ENCODE measurements around the gene CRY1.
A peak's percentile ranks its signal among the peaks of the same experiment; 100 is the strongest.
"Not testable (repeated sequence)": the region's sequence is repeated elsewhere in the genome, so short reads cannot be mapped to it uniquely, and the experiment has no call there.

Gene CRY1

DNA sequence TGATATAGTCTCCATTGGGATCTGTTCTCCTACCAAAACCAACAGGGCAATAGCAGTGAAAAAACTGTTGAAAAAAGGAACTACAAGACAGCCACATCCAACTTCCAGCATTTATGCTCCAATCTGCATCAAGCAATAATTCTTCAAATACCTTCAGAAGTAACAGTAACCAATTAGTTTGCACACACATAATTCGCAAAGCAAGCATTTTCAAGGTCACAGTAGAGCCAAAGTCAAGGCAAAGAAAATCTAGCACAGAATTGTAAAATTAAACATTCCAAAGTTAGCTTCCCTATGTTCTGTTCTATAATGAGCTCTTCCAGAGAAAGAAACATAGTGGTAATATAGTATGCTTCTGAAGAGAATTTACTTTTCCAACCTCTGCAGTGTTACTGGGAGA, 95.4 kb downstream of the CRY1 start:
- no peaks in the 10 kb centered on the region; the same call in 1 of the 2 replicates for H3K27me3 ChIP-seq (replicated peaks; ENCODE audit: control insufficient read depth, insufficient read depth, low read length)
- DNase-seq (ENCODE audit: extremely low read depth, insufficient read length) = no peak
- no peak for TF ChIP-seq CTCF (IDR thresholded peaks at IDR 0.05; ENCODE audit: insufficient read depth, low read length, poor library complexity, severe bottlenecking)
- no peaks in the 10 kb centered on the region for H3K36me3 ChIP-seq (ENCODE audit: control insufficient read depth, insufficient read depth, low read length)
- no peak overlapping the region for H3K4me3 ChIP-seq (replicated peaks; ENCODE audit: low read depth, low read length)

DNA sequence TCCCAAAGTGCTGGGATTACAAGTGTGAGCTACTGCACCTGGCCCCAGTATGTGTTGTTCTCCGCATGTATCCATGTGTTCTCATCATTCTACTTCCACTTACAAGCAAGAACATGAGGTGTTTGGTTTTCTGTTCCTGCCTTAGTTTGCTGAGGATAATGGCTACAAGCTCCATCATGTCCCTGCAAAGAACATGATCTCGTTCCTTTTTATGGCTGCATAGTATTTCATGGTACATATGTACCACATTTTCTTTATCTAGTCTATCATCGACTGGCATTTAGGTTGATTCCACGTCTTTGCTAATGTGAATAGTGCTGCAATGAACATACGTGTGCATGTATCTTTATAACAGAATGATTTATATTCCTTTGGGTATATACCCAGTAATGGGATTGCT, 97.2 kb downstream of the CRY1 start:
- not testable (repeated sequence) for H3K4me3 ChIP-seq (replicated peaks; ENCODE audit: low read depth, low read length); H3K27me3 ChIP-seq (replicated peaks; ENCODE audit: control insufficient read depth, insufficient read depth, low read length); H3K36me3 ChIP-seq (ENCODE audit: control insufficient read depth, insufficient read depth, low read length); DNase-seq (ENCODE audit: extremely low read depth, insufficient read length)

- H3K36me3 ChIP-seq (ENCODE audit: control insufficient read depth, insufficient read depth, low read length) = no peaks in the 10 kb centered on the region
- TF ChIP-seq CTCF (IDR thresholded peaks at IDR 0.05; ENCODE audit: insufficient read depth, low read length, poor library complexity, severe bottlenecking) = no peak
- no peak overlapping the region for H3K4me3 ChIP-seq (replicated peaks; ENCODE audit: low read depth, low read length)
- H3K27me3 ChIP-seq (replicated peaks; ENCODE audit: control insufficient read depth, insufficient read depth, low read length) = no peaks in the 10 kb centered on the region; the same call in 1 of the 2 replicates
- no peak for DNase-seq (ENCODE audit: extremely low read depth, insufficient read length)
Measured at GRCh38 chr12:106994579-106995220, 98.6 kb downstream of the CRY1 start.

GRCh38 chr12:106987846-106988245, 105.5 kb downstream of the CRY1 start:
- no peak for TF ChIP-seq CTCF (IDR thresholded peaks at IDR 0.05; ENCODE audit: insufficient read depth, low read length, poor library complexity, severe bottlenecking)
- Histone ChIP-seq H3K4me3 (replicated peaks; ENCODE audit: low read depth, low read length) (no peak overlapping the region), H3K36me3 (ENCODE audit: control insufficient read depth, insufficient read depth, low read length) (no peaks in the 10 kb centered on the region), H3K27me3 (replicated peaks; ENCODE audit: control insufficient read depth, insufficient read depth, low read length) (no peaks in the 10 kb centered on the region)
- DNase-seq (ENCODE audit: extremely low read depth, insufficient read length) = no peak

- TF ChIP-seq CTCF (IDR thresholded peaks at IDR 0.05; ENCODE audit: insufficient read depth, low read length, poor library complexity, severe bottlenecking) = no peak
- DNase-seq (ENCODE audit: extremely low read depth, insufficient read length) = peak; percentile 90
- Histone ChIP-seq H3K36me3 (ENCODE audit: control insufficient read depth, insufficient read depth, low read length) (no peaks in the 10 kb centered on the region), H3K27me3 (replicated peaks; ENCODE audit: control insufficient read depth, insufficient read depth, low read length) (no peaks in the 10 kb centered on the region), H3K4me3 (replicated peaks; ENCODE audit: low read depth, low read length) (peak within 1 kb of the TSS; percentile 84)
Measured at GRCh38 chr12:106986625-106987389, 106.5 kb downstream of the CRY1 start, which contains the start of gene MTERF2. Gene MTERF2, minus strand, starts transcription at chr12:106987146. Its CDS starts 8,432 bp downstream, at chr12:106978714.

DNA sequence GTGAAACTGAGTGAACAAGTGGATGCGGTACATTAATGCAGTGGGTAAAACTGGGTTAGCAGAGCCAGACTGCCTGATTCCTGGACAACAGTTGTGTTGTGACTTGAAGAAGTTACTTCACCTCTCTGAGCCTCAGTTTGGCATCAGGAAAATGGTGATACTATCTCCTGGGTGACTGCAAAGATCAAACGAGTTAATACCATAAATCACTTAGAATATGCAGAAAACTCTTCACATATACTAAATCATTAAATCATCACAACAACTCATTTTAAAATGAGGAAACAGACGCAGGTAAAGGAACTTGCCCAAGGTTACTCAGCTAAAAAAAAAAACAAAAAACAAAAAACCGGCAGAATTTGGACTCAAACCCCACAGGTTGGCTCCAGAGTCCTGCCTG, 107.2 kb downstream of the CRY1 start:
- Histone ChIP-seq H3K27me3 (replicated peaks; ENCODE audit: control insufficient read depth, insufficient read depth, low read length) (no peaks in the 10 kb centered on the region), H3K36me3 (ENCODE audit: control insufficient read depth, insufficient read depth, low read length) (no peaks in the 10 kb centered on the region), H3K4me3 (replicated peaks; ENCODE audit: low read depth, low read length) (peak overlapping the region; percentile 84)
- DNase-seq (ENCODE audit: extremely low read depth, insufficient read length) = no peak
- no peak for TF ChIP-seq CTCF (IDR thresholded peaks at IDR 0.05; ENCODE audit: insufficient read depth, low read length, poor library complexity, severe bottlenecking)
